ENCODE data around the gene HPS1.

The HPS1 gene

DNA sequence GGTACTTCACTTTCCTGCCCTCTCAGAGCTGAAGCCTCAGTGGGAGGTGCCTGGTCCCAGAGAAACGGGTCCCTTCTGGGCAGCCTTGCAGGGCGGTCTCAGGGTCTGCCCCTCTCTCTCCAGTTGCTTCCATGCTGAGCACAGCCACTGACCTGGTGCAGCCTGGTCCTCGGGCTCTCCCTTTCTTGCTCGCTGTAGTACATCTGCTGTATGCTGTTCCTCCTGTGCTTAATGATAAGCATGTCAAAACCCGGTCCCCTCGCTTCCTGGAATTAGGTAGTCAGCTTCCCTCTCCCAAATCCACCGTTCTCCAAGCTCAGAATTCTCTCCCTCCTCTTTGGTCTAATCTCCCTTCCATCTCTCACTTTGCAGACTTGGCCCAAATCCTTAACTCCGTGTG, 11.0 kb upstream of the HPS1 start:
- H3K4me3 ChIP-seq (ENCODE audit: low read depth, low read length), result no peak overlapping the region
- DNase-seq (ENCODE audit: low read depth, low spot score), result no peak
- in situ Hi-C loops (cut with HindIII; ENCODE audit: low sequenced_read_pairs), result no loop called here
- TF ChIP-seq, protein P1, sequence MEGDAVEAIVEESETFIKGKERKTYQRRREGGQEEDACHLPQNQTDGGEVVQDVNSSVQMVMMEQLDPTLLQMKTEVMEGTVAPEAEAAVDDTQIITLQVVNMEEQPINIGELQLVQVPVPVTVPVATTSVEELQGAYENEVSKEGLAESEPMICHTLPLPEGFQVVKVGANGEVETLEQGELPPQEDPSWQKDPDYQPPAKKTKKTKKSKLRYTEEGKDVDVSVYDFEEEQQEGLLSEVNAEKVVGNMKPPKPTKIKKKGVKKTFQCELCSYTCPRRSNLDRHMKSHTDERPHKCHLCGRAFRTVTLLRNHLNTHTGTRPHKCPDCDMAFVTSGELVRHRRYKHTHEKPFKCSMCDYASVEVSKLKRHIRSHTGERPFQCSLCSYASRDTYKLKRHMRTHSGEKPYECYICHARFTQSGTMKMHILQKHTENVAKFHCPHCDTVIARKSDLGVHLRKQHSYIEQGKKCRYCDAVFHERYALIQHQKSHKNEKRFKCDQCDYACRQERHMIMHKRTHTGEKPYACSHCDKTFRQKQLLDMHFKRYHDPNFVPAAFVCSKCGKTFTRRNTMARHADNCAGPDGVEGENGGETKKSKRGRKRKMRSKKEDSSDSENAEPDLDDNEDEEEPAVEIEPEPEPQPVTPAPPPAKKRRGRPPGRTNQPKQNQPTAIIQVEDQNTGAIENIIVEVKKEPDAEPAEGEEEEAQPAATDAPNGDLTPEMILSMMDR (IDR thresholded peaks at IDR 0.05; ENCODE audit: low read depth, low read length), result no peak

DNA sequence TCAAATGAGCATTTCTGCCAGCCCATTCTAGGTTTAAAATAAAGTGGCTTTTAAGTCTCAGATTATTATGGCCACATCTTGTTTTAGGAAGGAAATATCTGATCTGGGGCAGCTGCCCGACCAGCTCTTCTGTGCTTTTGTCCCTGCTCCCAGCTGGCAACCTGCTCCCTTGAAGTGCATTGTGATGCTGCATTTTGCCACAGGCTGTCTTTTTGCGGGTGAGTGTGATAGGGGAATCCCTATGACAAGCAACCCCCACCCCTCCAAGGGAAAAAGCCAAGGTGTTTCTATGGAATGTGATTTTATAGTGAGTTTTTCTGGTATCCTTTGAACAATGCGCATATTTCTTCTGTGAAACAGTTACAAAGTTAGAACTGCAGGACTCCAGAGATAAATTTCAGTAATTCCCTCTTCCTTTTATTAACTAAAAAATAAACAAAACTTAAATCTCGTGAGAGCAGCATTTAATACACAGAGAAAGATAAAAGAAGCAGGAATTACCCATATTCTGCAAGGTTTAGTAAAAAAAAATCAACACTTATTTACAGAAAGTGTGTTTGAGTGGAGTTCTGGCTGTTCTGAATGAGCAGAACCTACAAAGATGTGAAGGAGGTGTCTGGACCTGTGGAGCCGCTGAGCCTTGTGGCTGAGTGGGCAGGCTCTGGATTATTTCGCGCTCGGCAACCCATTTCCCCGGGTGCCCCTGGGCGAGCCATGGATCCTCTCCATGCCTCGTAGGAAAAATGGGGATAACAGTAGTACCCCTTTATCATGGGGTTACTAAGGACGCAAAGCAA, 10.1 kb upstream of the HPS1 start:
- in situ Hi-C loops (cut with HindIII; ENCODE audit: low sequenced_read_pairs), result no loop called here
- TF ChIP-seq, protein P1 (IDR thresholded peaks at IDR 0.05; ENCODE audit: low read depth, low read length), result no peak

DNA sequence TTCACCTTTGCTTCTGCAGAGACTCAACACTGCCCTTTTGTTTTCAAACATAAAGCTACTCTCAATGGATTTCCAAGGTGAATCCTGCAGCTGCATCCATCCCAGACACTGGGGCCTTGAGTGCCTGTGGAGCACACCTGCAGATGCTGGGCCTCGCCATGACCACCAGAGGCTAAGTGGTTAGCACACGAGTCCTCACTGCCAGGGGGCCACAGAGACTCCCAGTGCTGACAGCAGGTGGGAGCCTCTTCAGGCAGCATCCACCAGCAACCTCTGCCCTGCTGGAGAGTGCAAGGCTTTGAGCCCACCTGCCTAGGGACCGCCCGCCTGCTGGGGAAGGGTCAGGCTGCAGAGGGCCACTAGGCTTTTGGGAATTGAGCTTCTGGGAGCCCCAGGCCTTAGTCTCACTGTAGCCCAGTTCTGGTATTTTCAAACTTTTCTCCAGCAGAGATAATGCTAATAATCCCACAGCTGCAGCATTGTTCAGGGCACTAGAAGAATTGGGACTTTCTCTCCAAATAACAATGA, 9.4 kb upstream of the HPS1 start:
- in situ Hi-C loops (cut with HindIII; ENCODE audit: low sequenced_read_pairs), result no loop called here
- TF ChIP-seq, protein P1 (IDR thresholded peaks at IDR 0.05; ENCODE audit: low read depth, low read length), result no peak
- no peak for DNase-seq (ENCODE audit: low read depth, low spot score)
- no peak overlapping the region for H3K4me3 ChIP-seq (ENCODE audit: low read depth, low read length)

More for the DNA sequence above, 10.1 kb upstream of the HPS1 start:
- H3K4me3 ChIP-seq (ENCODE audit: low read depth, low read length), result no peak overlapping the region
- no peak for DNase-seq (ENCODE audit: low read depth, low spot score)

DNA sequence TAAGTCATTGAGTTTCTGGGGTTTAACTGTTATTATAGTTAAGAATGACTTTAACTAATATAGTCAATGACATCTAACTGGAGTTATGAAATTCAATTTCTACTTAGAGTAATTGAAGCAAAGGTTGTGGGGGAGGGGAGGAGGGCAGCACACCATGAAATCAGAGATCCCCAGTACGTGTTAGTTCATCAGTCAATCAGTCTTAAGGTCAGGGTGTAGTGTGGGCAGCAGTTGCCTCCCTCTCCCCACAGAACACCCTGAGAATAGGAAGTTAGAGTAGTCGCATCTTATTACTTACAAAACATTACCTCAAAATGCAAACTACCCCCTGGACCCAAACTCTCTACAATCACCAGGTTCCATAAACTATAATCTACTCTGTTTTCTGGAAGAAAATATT, 7.0 kb upstream of the HPS1 start:
- no peak for DNase-seq (ENCODE audit: low read depth, low spot score)
- no peak overlapping the region for H3K4me3 ChIP-seq (ENCODE audit: low read depth, low read length)
- TF ChIP-seq, protein P1 (IDR thresholded peaks at IDR 0.05; ENCODE audit: low read depth, low read length), result no peak
- in situ Hi-C loops (cut with HindIII; ENCODE audit: low sequenced_read_pairs), result no loop called here

DNA sequence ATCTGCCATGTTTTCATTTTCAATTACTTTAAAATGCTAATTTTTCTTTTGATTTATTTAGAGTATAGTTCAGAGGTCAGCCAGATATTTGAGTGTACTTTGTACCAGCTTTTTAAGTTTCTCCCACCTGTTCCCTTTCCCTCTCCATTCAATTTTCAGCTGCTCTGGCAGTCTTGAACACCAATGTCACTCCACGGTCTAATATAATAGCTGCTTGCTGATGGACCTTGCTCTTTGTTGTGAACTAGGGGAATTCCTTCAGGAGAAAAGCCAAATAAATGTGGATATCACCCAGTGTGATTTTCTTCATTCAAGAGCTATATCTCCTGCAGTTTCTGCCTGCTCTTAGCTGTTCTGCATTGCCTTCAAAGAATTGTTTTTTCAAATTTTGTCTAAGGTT, 3.9 kb upstream of the HPS1 start:
- TF ChIP-seq, protein P1 (IDR thresholded peaks at IDR 0.05; ENCODE audit: low read depth, low read length), result no peak
- no peak overlapping the region for H3K4me3 ChIP-seq (ENCODE audit: low read depth, low read length)
- in situ Hi-C loops (cut with HindIII; ENCODE audit: low sequenced_read_pairs), result no loop called here
- no peak for DNase-seq (ENCODE audit: low read depth, low spot score)

DNA sequence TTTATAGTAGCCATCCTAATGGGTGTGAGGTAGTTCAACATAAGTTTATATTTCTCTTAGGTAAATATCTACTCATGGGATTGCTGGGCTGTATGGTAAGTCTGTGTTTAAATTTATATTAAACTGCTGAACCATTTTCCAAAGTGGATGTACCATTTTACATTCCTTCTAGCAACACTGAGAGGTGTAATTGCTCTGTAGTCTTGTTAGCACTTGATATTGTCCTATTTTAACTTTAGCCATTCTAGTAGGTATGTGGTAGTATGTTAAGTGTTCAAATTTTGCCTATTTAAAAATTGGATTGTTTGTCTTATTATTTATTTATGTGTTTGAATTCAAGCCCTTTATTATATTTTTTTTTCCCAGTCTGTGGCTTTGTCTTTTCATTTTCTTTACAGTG, 2.6 kb upstream of the HPS1 start:
- TF ChIP-seq, protein P1 (IDR thresholded peaks at IDR 0.05; ENCODE audit: low read depth, low read length), result no peak

More for the DNA sequence above, 2.6 kb upstream of the HPS1 start:
- no peak overlapping the region for H3K4me3 ChIP-seq (ENCODE audit: low read depth, low read length)
- DNase-seq (ENCODE audit: low read depth, low spot score), result no peak
- in situ Hi-C loops (cut with HindIII; ENCODE audit: low sequenced_read_pairs), result no loop called here

All from astrocyte of the spinal cord (primary cell).